GM21619 (cell line): ENCODE results near the gene PRAMEF20.

Source experiments
- ATAC-seq: cut with Tn5 transposase; IDR thresholded peaks from one replicate; pipeline ENCODE4 v1.9.1; 2021; ENCODE audit not compliant: unreplicated experiment

Gene PRAMEF20

DNA sequence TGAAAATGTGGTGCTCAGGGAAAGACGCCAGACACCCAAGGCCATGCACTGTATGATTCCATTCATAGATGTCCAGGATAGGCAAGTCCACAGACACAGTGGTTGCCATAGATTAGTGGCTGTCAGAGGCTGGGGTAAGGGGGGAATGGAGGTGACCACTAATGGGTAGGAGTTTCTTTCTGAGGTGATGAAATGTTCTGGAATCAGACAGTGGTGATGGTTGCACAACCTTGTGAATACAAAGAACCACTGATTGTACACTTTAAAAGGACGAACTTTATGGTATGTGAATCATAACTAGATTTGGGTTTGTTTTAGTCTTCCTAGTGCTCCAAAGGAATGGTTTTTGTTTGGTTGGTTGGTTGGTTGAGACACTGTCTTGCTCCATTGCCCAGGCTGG is 51.7 kb downstream of the PRAMEF20 start:
- ATAC-seq, result no peak

DNA sequence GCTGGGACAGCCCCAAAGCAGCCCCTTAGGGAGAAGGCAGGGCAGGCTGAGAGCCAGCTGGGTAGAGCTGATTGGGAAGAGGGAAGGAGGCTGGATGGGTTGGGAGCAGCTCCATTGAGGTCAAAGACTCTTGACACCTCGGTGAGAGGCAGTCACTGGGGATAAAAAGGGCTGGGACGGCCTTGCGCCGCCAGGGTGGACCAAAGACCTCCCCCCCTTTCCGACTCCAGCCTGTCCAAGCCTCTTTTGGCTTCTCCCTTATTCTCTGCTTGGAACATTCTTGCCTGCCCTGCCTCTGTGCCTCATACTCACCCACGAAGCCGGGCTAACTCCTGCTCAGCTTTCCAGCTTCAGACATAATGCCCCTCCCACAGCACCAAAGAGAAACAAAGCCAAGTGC is 52.4 kb downstream of the PRAMEF20 start:
- ATAC-seq, result no peak

DNA sequence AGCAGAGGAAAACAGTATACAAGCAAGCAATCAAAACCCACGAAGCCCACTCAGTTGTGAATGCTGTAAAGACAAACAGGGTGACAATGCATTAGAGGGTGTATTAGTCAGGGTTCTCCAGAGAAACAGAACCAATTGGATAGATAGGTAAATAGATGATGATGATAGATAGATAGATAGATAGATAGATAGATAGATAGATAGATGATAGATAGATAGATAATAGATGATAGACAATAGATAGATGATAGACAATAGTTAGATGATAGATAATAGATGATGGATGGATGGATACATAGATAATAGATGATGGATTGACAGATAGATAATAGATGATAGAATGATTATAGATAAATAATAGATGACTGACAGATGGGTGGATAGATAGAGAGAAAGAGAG is 55.3 kb downstream of the PRAMEF20 start:
- ATAC-seq, result no peak

DNA sequence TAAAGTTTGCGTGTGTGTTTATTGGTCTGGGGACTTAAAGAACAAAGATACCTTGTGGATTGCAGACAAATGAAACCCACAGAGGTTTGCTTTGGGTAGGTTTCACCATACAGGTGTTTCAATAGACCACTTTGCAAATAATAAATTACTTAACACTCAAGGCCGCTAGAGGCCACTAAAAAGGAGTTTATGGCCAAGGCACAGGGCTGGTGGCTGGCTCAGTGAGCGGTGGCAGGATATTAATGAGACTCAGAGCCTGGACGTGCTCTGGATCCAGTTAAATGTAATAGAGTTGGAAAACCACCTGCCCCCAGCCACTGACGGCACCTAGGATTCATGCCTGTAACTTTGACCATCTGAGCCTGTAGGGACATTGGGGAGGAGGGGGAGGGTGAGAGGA is 59.1 kb downstream of the PRAMEF20 start:
- ATAC-seq, result no peak
